Measurements from ENCODE around the gene DPYSL5. TPM values are rescaled to one million over a fixed set of nuclear protein-coding genes. Genes with fewer than 3 reads are reported as not detected.

DPYSL5 gene
- total and polyA plus RNA-seq, 2 donors (not counting 1 experiment from before 2014, with no cell fraction given), result not detected

GRCh38 chr2:26860211-26860850 lies 12.4 kb downstream of the DPYSL5 start:
- no peak overlapping the region for H3K4me2 ChIP-seq (replicated peaks; ENCODE audit: low read depth, low read length, poor library complexity, severe bottlenecking)
- ChIA-PET CTCF (interaction anchor here (3.5 kb wide), 1 partner anchor 14 kb away, joined by 19 read pairs; no protein-coding TSS in a partner anchor), POLR2A (interaction anchor here (0.5 kb wide), 1 partner anchor 685 kb away, joined by 3 read pairs; no protein-coding TSS in a partner anchor)
- H3K4me3 ChIP-seq (ENCODE audit: control extremely low read depth in 1 of 5, extremely low read depth in 1 of 5, insufficient read depth in 1 of 5, low read depth in 2 of 5, low read length in 4 of 5), result no peak overlapping the region
- H4K20me1 ChIP-seq (ENCODE audit: control insufficient read depth, insufficient read depth, low read length, poor library complexity, severe bottlenecking), result no peaks in the 10 kb centered on the region
- Mint-ChIP-seq H3K4me3 (no peak overlapping the region), H3K4me1 (no peaks in the 10 kb centered on the region), H3K27ac (no peak overlapping the region), H3K9me3 (ENCODE audit: insufficient read depth) (no peaks in the 10 kb centered on the region), H3K27me3 (peaks cover 42% of the 10 kb centered on the region)
- H2AFZ ChIP-seq (ENCODE audit: insufficient read depth, low read depth, low read length, poor library complexity, severe bottlenecking), result no peak overlapping the region
- no peak overlapping the region for H3K27ac ChIP-seq (ENCODE audit: low read length in 2 of 2)
- 78% methylated on average over 1 of the region's 3 CpGs for WGBS (ENCODE audit: insufficient coverage)
- H3K36me3 ChIP-seq (replicated peaks in 1 of 2; ENCODE audit: control extremely low read depth in 1 of 2, control insufficient read depth in 1 of 2, extremely low read depth in 1 of 2, insufficient read depth in 2 of 2, low read length in 1 of 2), result no peaks in the 10 kb centered on the region
- intact Hi-C loops (cut with micrococcal nuclease), result no loop called here
- H3K9ac ChIP-seq (ENCODE audit: low read length), result no peak overlapping the region
- no peaks in the 10 kb centered on the region for H3K4me1 ChIP-seq (ENCODE audit: control insufficient read depth in 2 of 2, insufficient read depth in 2 of 2, low read length in 2 of 2)
- H3K9me3 ChIP-seq (ENCODE audit: control extremely low read depth in 1 of 3, control insufficient read depth in 2 of 3, insufficient read depth in 1 of 3, low read length in 2 of 3), result no peaks in the 10 kb centered on the region
- ATAC-seq (ENCODE audit: low read depth) (no peak), DNase-seq (no peak)
- peaks cover 0 to 18% (median 6%) of the 10 kb centered on the region in 4 experiments for H3K27me3 ChIP-seq (replicated peaks in 1 of 4; ENCODE audit: control extremely low read depth in 1 of 4, control insufficient read depth in 3 of 4, insufficient read depth in 4 of 4, low read length in 3 of 4)
- TF ChIP-seq CTCF (IDR thresholded peaks at IDR 0.05) (no peak), EZH2 (IDR thresholded peaks at IDR 0.05; ENCODE audit: borderline replicate concordance, insufficient read depth, low read depth, low read length, poor library complexity, severe bottlenecking) (no peak)
- H3K79me2 ChIP-seq (ENCODE audit: control insufficient read depth, insufficient read depth, low read length), result no peaks in the 10 kb centered on the region

- Histone ChIP-seq H3K4me3 (ENCODE audit: control extremely low read depth in 1 of 5, extremely low read depth in 1 of 5, insufficient read depth in 1 of 5, low read depth in 2 of 5, low read length in 4 of 5) (no peak overlapping the region), H3K4me2 (replicated peaks; ENCODE audit: low read depth, low read length, poor library complexity, severe bottlenecking) (no peak overlapping the region), H3K27ac (ENCODE audit: low read length in 2 of 2) (no peak overlapping the region), H3K36me3 (replicated peaks in 1 of 2; ENCODE audit: control extremely low read depth in 1 of 2, control insufficient read depth in 1 of 2, extremely low read depth in 1 of 2, insufficient read depth in 2 of 2, low read length in 1 of 2) (no peaks in the 10 kb centered on the region), H2AFZ (ENCODE audit: insufficient read depth, low read depth, low read length, poor library complexity, severe bottlenecking) (no peak overlapping the region), H3K79me2 (ENCODE audit: control insufficient read depth, insufficient read depth, low read length) (no peaks in the 10 kb centered on the region), H3K27me3 (replicated peaks in 1 of 4; ENCODE audit: control extremely low read depth in 1 of 4, control insufficient read depth in 3 of 4, insufficient read depth in 4 of 4, low read length in 3 of 4) (peaks cover 0 to 17% (median 5%) of the 10 kb centered on the region in 4 experiments), H4K20me1 (ENCODE audit: control insufficient read depth, insufficient read depth, low read length, poor library complexity, severe bottlenecking) (no peaks in the 10 kb centered on the region), H3K9me3 (ENCODE audit: control extremely low read depth in 1 of 3, control insufficient read depth in 2 of 3, insufficient read depth in 1 of 3, low read length in 2 of 3) (no peaks in the 10 kb centered on the region), H3K9ac (ENCODE audit: low read length) (no peak overlapping the region), H3K4me1 (ENCODE audit: control insufficient read depth in 2 of 2, insufficient read depth in 2 of 2, low read length in 2 of 2) (no peaks in the 10 kb centered on the region)
- no peaks in the 10 kb centered on the region for H3K4me1 Mint-ChIP-seq
- no peak for DNase-seq
- intact Hi-C loops (cut with micrococcal nuclease), result no loop called here
- CTCF ChIA-PET, result interaction anchor here (3.5 kb wide), 1 partner anchor 15 kb away, joined by 19 read pairs; no protein-coding TSS in a partner anchor
- H3K4me3 Mint-ChIP-seq, result no peak overlapping the region
- TF ChIP-seq EZH2 (IDR thresholded peaks at IDR 0.05; ENCODE audit: borderline replicate concordance, insufficient read depth, low read depth, low read length, poor library complexity, severe bottlenecking) (no peak), CTCF (IDR thresholded peaks at IDR 0.05) (no peak)
- no peak for ATAC-seq (ENCODE audit: low read depth)
- no CpG with 5 or more reads among the region's 2 CpGs for WGBS (ENCODE audit: insufficient coverage)
- H3K27ac Mint-ChIP-seq, result no peak overlapping the region
- no peaks in the 10 kb centered on the region for H3K9me3 Mint-ChIP-seq (ENCODE audit: insufficient read depth)
- peaks cover 38% of the 10 kb centered on the region for H3K27me3 Mint-ChIP-seq
- POLR2A ChIA-PET, result no interaction called here
These were observed 13.8 kb downstream of the DPYSL5 start for GRCh38 chr2:26861610-26862224.

Measured in B cell (primary cell).